GM19193 (cell line): ENCODE results near the gene RPAP3.

Experiments
- POLR2A ChIP-seq: IDR thresholded peaks from 4 replicates; pipeline ENCODE4 v1.6.1; 2011; ENCODE audit not compliant: insufficient read depth, insufficient read length; ENCODE audit errors: extremely low read depth

Gene RPAP3

GRCh38 chr12:47614521-47614920 lies 91.3 kb downstream of the RPAP3 start:
- no peak for TF ChIP-seq POLR2A

- TF ChIP-seq POLR2A: no peak
Observed at GRCh38 chr12:47612953-47613352, 92.9 kb downstream of the RPAP3 start.

GRCh38 chr12:47611906-47612305 lies 93.9 kb downstream of the RPAP3 start:
- no peak for TF ChIP-seq POLR2A
